ENCODE measurements around the gene SMIM29. TPM values are rescaled to one million over a fixed set of nuclear protein-coding genes. Genes with fewer than 3 reads are reported as not detected.

SMIM29 gene
- total and polyA plus RNA-seq, 2 experiments from 2014 or later: 5.0 to 15.9 TPM

DNA sequence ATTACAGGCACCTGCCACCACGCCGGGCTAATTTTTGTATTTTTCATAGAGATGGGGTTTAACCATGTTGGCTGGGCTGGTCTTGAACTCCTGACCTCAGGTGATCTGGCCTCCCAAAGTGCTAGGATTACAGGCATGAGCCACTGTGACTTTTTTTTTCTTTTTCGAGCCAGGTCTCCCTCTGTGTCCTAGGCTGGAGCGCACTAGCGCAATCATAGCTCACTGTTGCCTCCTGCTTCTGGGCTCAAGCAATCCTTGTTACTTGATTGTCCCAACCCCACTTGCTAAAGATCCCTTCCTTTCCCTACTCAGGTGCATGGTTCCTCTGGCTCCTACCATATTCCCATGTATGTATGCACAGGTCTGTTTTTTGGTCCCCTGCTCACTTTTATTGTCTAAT, 27.4 kb upstream of the SMIM29 start (continued):
- TF ChIP-seq POLR2AphosphoS5 (IDR thresholded peaks at IDR 0.05; ENCODE audit: low read depth) (no peak), JUNB (IDR thresholded peaks at IDR 0.05; ENCODE audit: unreplicated experiment) (no peak), ZNF114 (CRISPR knock-in tag; IDR thresholded peaks at IDR 0.05) (no peak), NANOG (IDR thresholded peaks at IDR 0.05; ENCODE audit: borderline replicate concordance) (no peak), CTCF (conservative IDR thresholded peaks at IDR 0.05; ENCODE audit: low read depth in 2 of 2) (no peak; a peak in 1 of 4 replicates), REST (IDR thresholded peaks at IDR 0.05; ENCODE audit: unreplicated experiment) (no peak), ZNF331 (CRISPR knock-in tag; IDR thresholded peaks at IDR 0.05; ENCODE audit: low read depth) (no peak), EZH2phosphoT487 (IDR thresholded peaks at IDR 0.05; ENCODE audit: unreplicated experiment) (no peak), CREB1 (CRISPR knock-in tag; IDR thresholded peaks at IDR 0.05; ENCODE audit: low read depth) (no peak), STAT1 (IDR thresholded peaks at IDR 0.05; ENCODE audit: unreplicated experiment) (no peak)
- TF ChIP-seq, protein P1, sequence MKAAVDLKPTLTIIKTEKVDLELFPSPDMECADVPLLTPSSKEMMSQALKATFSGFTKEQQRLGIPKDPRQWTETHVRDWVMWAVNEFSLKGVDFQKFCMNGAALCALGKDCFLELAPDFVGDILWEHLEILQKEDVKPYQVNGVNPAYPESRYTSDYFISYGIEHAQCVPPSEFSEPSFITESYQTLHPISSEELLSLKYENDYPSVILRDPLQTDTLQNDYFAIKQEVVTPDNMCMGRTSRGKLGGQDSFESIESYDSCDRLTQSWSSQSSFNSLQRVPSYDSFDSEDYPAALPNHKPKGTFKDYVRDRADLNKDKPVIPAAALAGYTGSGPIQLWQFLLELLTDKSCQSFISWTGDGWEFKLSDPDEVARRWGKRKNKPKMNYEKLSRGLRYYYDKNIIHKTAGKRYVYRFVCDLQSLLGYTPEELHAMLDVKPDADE (IDR thresholded peaks at IDR 0.05): no peak

DNA sequence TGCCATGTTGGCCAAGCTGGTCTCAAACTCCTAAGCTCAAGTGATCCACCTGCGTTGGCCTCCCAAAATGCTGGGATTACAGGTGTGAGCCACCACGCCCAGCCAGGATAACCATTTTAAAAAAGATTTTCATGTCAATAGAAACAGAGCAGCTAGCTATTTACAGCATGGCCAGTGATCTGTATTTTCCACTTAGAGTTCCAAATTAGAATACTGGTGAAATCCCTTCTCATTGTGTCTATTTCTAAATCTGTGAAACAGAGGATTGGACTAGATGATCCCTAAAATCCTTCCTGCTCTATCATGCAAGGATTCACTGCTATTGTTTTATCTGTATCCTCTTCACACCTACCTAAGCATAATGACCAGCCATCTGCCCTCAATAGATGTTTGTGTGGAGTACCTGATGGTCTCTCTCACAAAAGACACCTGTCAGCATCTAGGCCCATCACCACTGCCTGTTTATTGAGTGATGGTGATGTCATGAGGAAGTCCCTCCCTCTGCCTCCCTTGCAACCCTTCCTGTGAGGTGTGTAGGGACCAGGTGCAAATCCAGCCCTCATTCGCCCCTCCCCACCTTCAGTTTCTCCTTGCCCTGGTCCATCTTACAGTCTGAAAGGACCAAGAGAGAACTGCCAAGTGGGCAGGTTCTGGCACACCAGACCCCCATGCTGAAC, 26.5 kb upstream of the SMIM29 start:
- no peak for DNase-seq (ENCODE audit: low spot score)
- H3K4me3 ChIP-seq: no peak overlapping the region
- TF ChIP-seq, protein P1 (IDR thresholded peaks at IDR 0.05): no peak
- TF ChIP-seq ZNF331 (CRISPR knock-in tag; IDR thresholded peaks at IDR 0.05; ENCODE audit: low read depth): no peak
- TF ChIP-seq EZH2 (IDR thresholded peaks at IDR 0.05; ENCODE audit: low read depth, unreplicated experiment): no peak
- no peak for TF ChIP-seq ZNF114 (CRISPR knock-in tag; IDR thresholded peaks at IDR 0.05)
- no peak for TF ChIP-seq STAT1 (IDR thresholded peaks at IDR 0.05; ENCODE audit: unreplicated experiment)
- TF ChIP-seq NANOG (IDR thresholded peaks at IDR 0.05; ENCODE audit: borderline replicate concordance): no peak
- no peak for TF ChIP-seq JUNB (IDR thresholded peaks at IDR 0.05; ENCODE audit: unreplicated experiment)
- no peak for TF ChIP-seq CREB1 (CRISPR knock-in tag; IDR thresholded peaks at IDR 0.05; ENCODE audit: low read depth)
- TF ChIP-seq CTCF (conservative IDR thresholded peaks at IDR 0.05; ENCODE audit: low read depth in 2 of 2): no peak
- Mint-ChIP-seq H3K9me3 (no peaks in the 10 kb centered on the region), H3K4me1 (peaks cover 5% of the 10 kb centered on the region; the same call in 2 of the 3 replicates), H3K27ac (no peak overlapping the region), H3K36me3 (ENCODE audit: low read depth) (no peaks in the 10 kb centered on the region; the same call in 2 of the 3 replicates), H3K4me3 (no peak overlapping the region), H3K27me3 (ENCODE audit: insufficient read depth, low read depth, poor library complexity) (peaks cover 7% of the 10 kb centered on the region)
- no peaks in the 10 kb centered on the region for H3K9me2 ChIP-seq (ENCODE audit: insufficient read depth)
- no peak overlapping the region for H2AFZ ChIP-seq
- H3K36me3 ChIP-seq (ENCODE audit: insufficient read depth): no peaks in the 10 kb centered on the region
- no peak overlapping the region for H3K4me2 ChIP-seq
- H3K27me3 ChIP-seq (ENCODE audit: insufficient read depth): no peaks in the 10 kb centered on the region
- no peaks in the 10 kb centered on the region for H3F3A ChIP-seq (replicated peaks; ENCODE audit: low read depth)
- H3K27ac ChIP-seq (ENCODE audit: low read depth): no peak overlapping the region
- no peak for ATAC-seq
- no peaks in the 10 kb centered on the region for H4K20me1 ChIP-seq (replicated peaks; ENCODE audit: insufficient read depth)
- no peaks in the 10 kb centered on the region for H3K79me2 ChIP-seq (replicated peaks; ENCODE audit: insufficient read depth)
- no peaks in the 10 kb centered on the region for H3K4me1 ChIP-seq (ENCODE audit: insufficient read depth)

Data from GM23338 (cell line).